Gastroesophageal sphincter (tissue), 2 donors: ENCODE data around the gene TMEM141.

Source experiments
- POLR2A ChIP-seq, 2 donors: fragments of 450-650 bp; IDR thresholded peaks; one replicate each; pipeline ENCODE4 v1.6.1; 2017; ENCODE audit warnings: antibody characterized with exemption in 2 of 2, mild to moderate bottlenecking in 2 of 2, moderate library complexity in 1 of 2
- POLR2AphosphoS5 ChIP-seq: sonication (generic); formaldehyde crosslinking; IDR thresholded peaks from one replicate; pipeline ENCODE4 v1.6.1; 2017; ENCODE audit warnings: antibody characterized with exemption

DNA sequence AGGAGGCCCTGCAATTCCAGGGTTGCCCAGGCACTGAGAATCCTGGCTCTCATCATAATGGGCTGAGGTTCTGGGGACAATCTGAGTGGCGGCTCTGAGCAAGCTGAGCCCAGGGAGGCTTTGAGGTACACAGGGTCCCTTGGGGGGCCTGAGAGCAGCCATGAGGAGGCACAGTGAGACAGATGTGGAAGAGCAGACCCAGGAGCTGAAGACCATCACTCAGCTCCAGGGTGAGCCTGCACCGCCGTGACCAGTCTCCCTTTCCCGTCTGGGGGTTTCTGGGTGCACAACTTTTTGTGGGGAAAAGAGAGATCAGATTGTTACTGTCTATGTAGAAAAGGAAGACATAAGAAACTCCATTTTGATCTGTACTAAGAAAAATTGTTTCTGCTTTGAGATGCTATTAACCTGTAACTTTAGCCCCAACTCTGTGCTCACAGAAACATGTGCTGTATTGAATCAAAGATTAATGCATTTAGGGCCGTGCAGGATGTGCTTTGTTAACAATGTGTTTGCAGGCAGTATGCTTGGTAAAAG is 5.2 kb downstream of the TMEM141 start, which contains the start of gene CCDC183:
- no peak for TF ChIP-seq POLR2A (IDR thresholded peaks at IDR 0.05)
- TF ChIP-seq POLR2AphosphoS5 = no peak
